Natural killer cell treated with Interleukin-12 subunit alpha and Interleukin-12 subunit beta and Interleukin-15 and Interleukin-18, amount 100 ng/mL, for 72 hours (primary cell): Measurements from ENCODE around the gene PTPRN2. TPM values are rescaled to one million over a fixed set of nuclear protein-coding genes. Genes with fewer than 3 reads are reported as not detected.

Experiments
- ATAC-seq, 2 donors: fragments of 150-1000 bp; cut with Tn5 transposase in 1 of 2; sonication (Bioruptor Pico), chemical (Tn5 transposase) in 1 of 2; 2 replicates each; pipeline ENCODE4 v1.10.0; 2021
- DNase-seq: peaks from one replicate; pipeline ENCODE4 v3.0.0; 2022; ENCODE audit warnings: low spot score
- H3K27ac Mint-ChIP-seq, 2 donors: 1 replicate in 1 of 2; 2 replicates in 1 of 2; pipeline ENCODE4 v1.8.0; 2022; ENCODE audit warnings: mixed read lengths in 2 of 2, mild to moderate bottlenecking in 1 of 2, moderate library complexity in 1 of 2
- H3K27me3 Mint-ChIP-seq, 2 donors: 1 replicate in 1 of 2; 2 replicates in 1 of 2; pipeline ENCODE4 v1.8.0; 2022; ENCODE audit warnings: mixed read lengths in 2 of 2
- H3K36me3 Mint-ChIP-seq: one replicate; pipeline ENCODE4 v1.8.0; 2022; ENCODE audit warnings: mixed read lengths
- H3K4me1 Mint-ChIP-seq, 2 donors: 1 replicate in 1 of 2; 2 replicates in 1 of 2; pipeline ENCODE4 v1.8.0; 2022; ENCODE audit warnings: low read depth in 2 of 2, mixed read lengths in 2 of 2, mild to moderate bottlenecking in 1 of 2
- H3K4me3 Mint-ChIP-seq: one replicate; pipeline ENCODE4 v1.8.0; 2022; ENCODE audit warnings: mixed read lengths
- H3K9me3 Mint-ChIP-seq: 2 replicates; pipeline ENCODE4 v1.8.0; 2022; ENCODE audit warnings: mixed read lengths
- total RNA-seq, 2 donors: library from RNA; stranded (reverse); gene quantifications; one replicate each; pipeline ENCODE4 v1.2.3, GENCODE V29; 2022

The PTPRN2 gene
- total RNA-seq, 2 donors from 2014 or later: 0.17 to 0.74 TPM

- H3K9me3 Mint-ChIP-seq: no peaks in the 10 kb centered on the region
- H3K4me1 Mint-ChIP-seq: no peaks in the 10 kb centered on the region
- ATAC-seq (peak in 1 of 2 donors; percentile 15), DNase-seq (peak; percentile 50)
- no peaks in the 10 kb centered on the region for H3K36me3 Mint-ChIP-seq
- peaks cover 31 to 49% of the 10 kb centered on the region in 2 donors for H3K27me3 Mint-ChIP-seq
- no peak overlapping the region for H3K27ac Mint-ChIP-seq
- no peak overlapping the region for H3K4me3 Mint-ChIP-seq
These were observed 960.6 kb downstream of the PTPRN2 start for GRCh38 chr7:157627033-157627432.

- Mint-ChIP-seq H3K9me3 (no peaks in the 10 kb centered on the region), H3K27me3 (peaks cover 31 to 48% of the 10 kb centered on the region in 2 donors), H3K4me1 (no peaks in the 10 kb centered on the region), H3K27ac (no peak overlapping the region), H3K4me3 (no peak overlapping the region), H3K36me3 (no peaks in the 10 kb centered on the region)
- DNase-seq (peak; percentile 22), ATAC-seq (no peak)
These were observed 961.5 kb downstream of the PTPRN2 start for GRCh38 chr7:157625973-157626742.

- ATAC-seq: no peak
- no peak for DNase-seq
- Mint-ChIP-seq H3K27ac (no peak overlapping the region), H3K4me1 (no peaks in the 10 kb centered on the region), H3K27me3 (peaks cover 23 to 41% of the 10 kb centered on the region in 2 donors), H3K4me3 (no peak overlapping the region), H3K9me3 (no peaks in the 10 kb centered on the region), H3K36me3 (no peaks in the 10 kb centered on the region)
These were observed 964.1 kb downstream of the PTPRN2 start for GRCh38 chr7:157623556-157623955.

- Mint-ChIP-seq H3K4me3 (no peak overlapping the region), H3K27me3 (peaks cover 20 to 33% of the 10 kb centered on the region in 2 donors), H3K36me3 (no peaks in the 10 kb centered on the region), H3K27ac (no peak overlapping the region), H3K4me1 (no peaks in the 10 kb centered on the region), H3K9me3 (no peaks in the 10 kb centered on the region)
- ATAC-seq: peak in 1 of 2 donors; percentile 28
- peak; percentile 39 for DNase-seq
These were observed 965.0 kb downstream of the PTPRN2 start for GRCh38 chr7:157622408-157623205.

- H3K9me3 Mint-ChIP-seq: no peaks in the 10 kb centered on the region
- H3K27ac Mint-ChIP-seq: no peak overlapping the region
- DNase-seq (no peak), ATAC-seq (no peak)
- H3K36me3 Mint-ChIP-seq: no peaks in the 10 kb centered on the region
- no peaks in the 10 kb centered on the region for H3K4me1 Mint-ChIP-seq
- H3K27me3 Mint-ChIP-seq: peaks cover 16 to 27% of the 10 kb centered on the region in 2 donors
- no peak overlapping the region for H3K4me3 Mint-ChIP-seq
These were observed 965.6 kb downstream of the PTPRN2 start for GRCh38 chr7:157622000-157622399.

- H3K27ac Mint-ChIP-seq: no peak overlapping the region
- no peaks in the 10 kb centered on the region for H3K36me3 Mint-ChIP-seq
- no peaks in the 10 kb centered on the region for H3K9me3 Mint-ChIP-seq
- H3K4me1 Mint-ChIP-seq: no peaks in the 10 kb centered on the region
- DNase-seq (peak; percentile 22), ATAC-seq (no peak)
- H3K4me3 Mint-ChIP-seq: no peak overlapping the region
- H3K27me3 Mint-ChIP-seq: peaks cover 13 to 19% of the 10 kb centered on the region in 2 donors
These were observed 966.4 kb downstream of the PTPRN2 start for GRCh38 chr7:157621131-157621681.

- no peak overlapping the region for H3K4me3 Mint-ChIP-seq
- peaks cover 13 to 15% of the 10 kb centered on the region in 2 donors for H3K27me3 Mint-ChIP-seq
- H3K27ac Mint-ChIP-seq: no peak overlapping the region
- H3K4me1 Mint-ChIP-seq: no peaks in the 10 kb centered on the region
- DNase-seq: no peak
- H3K9me3 Mint-ChIP-seq: no peaks in the 10 kb centered on the region
- H3K36me3 Mint-ChIP-seq: no peaks in the 10 kb centered on the region
- ATAC-seq: no peak
These were observed 967.0 kb downstream of the PTPRN2 start for GRCh38 chr7:157620616-157621015.

- no peaks in the 10 kb centered on the region for H3K36me3 Mint-ChIP-seq
- ATAC-seq: peak in 1 of 2 donors; percentile 16
- no peak overlapping the region for H3K27ac Mint-ChIP-seq
- H3K4me3 Mint-ChIP-seq: no peak overlapping the region
- H3K9me3 Mint-ChIP-seq: no peaks in the 10 kb centered on the region
- peaks cover 9 to 11% of the 10 kb centered on the region in 2 donors for H3K27me3 Mint-ChIP-seq
- DNase-seq: no peak
- H3K4me1 Mint-ChIP-seq: no peaks in the 10 kb centered on the region
These were observed 967.7 kb downstream of the PTPRN2 start for GRCh38 chr7:157619753-157620525.

GRCh38 chr7:157618823-157619606 is 968.6 kb downstream of the PTPRN2 start:
- Mint-ChIP-seq H3K4me3 (no peak overlapping the region), H3K4me1 (no peaks in the 10 kb centered on the region), H3K36me3 (no peaks in the 10 kb centered on the region), H3K27ac (no peak overlapping the region), H3K27me3 (peaks cover 7 to 10% of the 10 kb centered on the region in 2 donors), H3K9me3 (no peaks in the 10 kb centered on the region)
- ATAC-seq (no peak), DNase-seq (no peak)

- H3K36me3 Mint-ChIP-seq: no peaks in the 10 kb centered on the region
- no peaks in the 10 kb centered on the region for H3K4me1 Mint-ChIP-seq
- ATAC-seq: no peak
- no peak for DNase-seq
- peaks cover under 1 to 5% of the 10 kb centered on the region in 2 donors for H3K27me3 Mint-ChIP-seq
- H3K27ac Mint-ChIP-seq: no peak overlapping the region
- no peaks in the 10 kb centered on the region for H3K9me3 Mint-ChIP-seq
- H3K4me3 Mint-ChIP-seq: no peak overlapping the region
These were observed 969.4 kb downstream of the PTPRN2 start for GRCh38 chr7:157618091-157618726.

- Mint-ChIP-seq H3K27ac (no peak overlapping the region), H3K9me3 (no peaks in the 10 kb centered on the region), H3K27me3 (peaks cover 0 to 5% of the 10 kb centered on the region in 2 donors), H3K4me1 (peaks cover 2% of the 10 kb centered on the region in 2 donors), H3K4me3 (no peak overlapping the region), H3K36me3 (no peaks in the 10 kb centered on the region)
- ATAC-seq (no peak), DNase-seq (no peak)
These were observed 970.2 kb downstream of the PTPRN2 start for GRCh38 chr7:157617401-157617800.

- no peak for DNase-seq
- H3K9me3 Mint-ChIP-seq: no peaks in the 10 kb centered on the region
- H3K36me3 Mint-ChIP-seq: no peaks in the 10 kb centered on the region
- peaks cover 0 to 5% of the 10 kb centered on the region in 2 donors for H3K27me3 Mint-ChIP-seq
- no peak for ATAC-seq
- H3K4me1 Mint-ChIP-seq: peaks cover 5 to 6% of the 10 kb centered on the region in 2 donors
- H3K27ac Mint-ChIP-seq: no peak overlapping the region
- no peak overlapping the region for H3K4me3 Mint-ChIP-seq
These were observed 970.7 kb downstream of the PTPRN2 start for GRCh38 chr7:157616931-157617330.
